OCI-LY1 (cell line): Measurements from ENCODE around the gene SDC3.

Source experiments
- EZH2 ChIP-seq: fragments of 200-600 bp; sonication (generic), shearing (Covaris generic); IDR thresholded peaks from 2 replicates; pipeline ENCODE4 v1.8.0; 2017; ENCODE audit warnings: borderline replicate concordance, mixed run types, mild to moderate bottlenecking, antibody characterized with exemption, low read length, moderate library complexity, mixed read lengths
- TF ChIP-seq, protein P1 (sequence below): fragments of 200-600 bp; sonication (generic), shearing (Covaris generic); IDR thresholded peaks from 2 replicates; pipeline ENCODE4 v1.5.1; 2017; ENCODE audit warnings: mild to moderate bottlenecking, antibody characterized with exemption, low read length, moderate library complexity, mixed read lengths

DNA sequence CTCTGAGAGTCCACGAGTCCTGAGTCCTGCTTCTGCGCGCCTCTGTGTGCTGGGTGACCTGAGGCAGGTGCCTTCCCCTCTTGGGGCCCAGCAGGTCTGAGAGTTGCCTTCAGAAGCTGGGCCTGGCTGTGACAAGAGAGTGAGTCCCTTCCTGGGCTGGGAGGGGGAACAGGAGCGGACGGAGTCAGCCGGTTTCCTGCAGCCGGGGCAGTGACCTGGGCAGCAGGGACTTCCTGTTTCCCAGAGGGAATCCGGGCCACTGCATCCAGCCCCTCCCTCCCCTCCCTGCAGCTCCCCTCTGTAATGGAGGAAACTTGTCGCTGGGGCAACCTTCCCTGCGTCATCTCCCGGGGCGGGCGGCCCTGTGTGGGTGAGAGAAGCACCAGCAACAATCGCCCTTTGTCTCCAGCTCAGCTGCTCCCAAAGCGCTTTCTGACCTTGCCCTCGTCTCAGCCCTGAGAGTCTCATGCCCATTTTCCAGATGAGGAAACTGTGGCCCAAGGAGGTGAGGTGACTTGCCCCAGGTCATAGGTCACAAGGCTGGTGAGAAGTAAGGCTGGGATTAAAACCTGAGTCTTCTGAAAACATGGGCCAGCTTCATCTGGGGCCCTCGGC, 61.1 kb downstream of the SDC3 start:
- TF ChIP-seq, protein P1, sequence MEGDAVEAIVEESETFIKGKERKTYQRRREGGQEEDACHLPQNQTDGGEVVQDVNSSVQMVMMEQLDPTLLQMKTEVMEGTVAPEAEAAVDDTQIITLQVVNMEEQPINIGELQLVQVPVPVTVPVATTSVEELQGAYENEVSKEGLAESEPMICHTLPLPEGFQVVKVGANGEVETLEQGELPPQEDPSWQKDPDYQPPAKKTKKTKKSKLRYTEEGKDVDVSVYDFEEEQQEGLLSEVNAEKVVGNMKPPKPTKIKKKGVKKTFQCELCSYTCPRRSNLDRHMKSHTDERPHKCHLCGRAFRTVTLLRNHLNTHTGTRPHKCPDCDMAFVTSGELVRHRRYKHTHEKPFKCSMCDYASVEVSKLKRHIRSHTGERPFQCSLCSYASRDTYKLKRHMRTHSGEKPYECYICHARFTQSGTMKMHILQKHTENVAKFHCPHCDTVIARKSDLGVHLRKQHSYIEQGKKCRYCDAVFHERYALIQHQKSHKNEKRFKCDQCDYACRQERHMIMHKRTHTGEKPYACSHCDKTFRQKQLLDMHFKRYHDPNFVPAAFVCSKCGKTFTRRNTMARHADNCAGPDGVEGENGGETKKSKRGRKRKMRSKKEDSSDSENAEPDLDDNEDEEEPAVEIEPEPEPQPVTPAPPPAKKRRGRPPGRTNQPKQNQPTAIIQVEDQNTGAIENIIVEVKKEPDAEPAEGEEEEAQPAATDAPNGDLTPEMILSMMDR, result no peak
- TF ChIP-seq EZH2, result no peak
